AG09319 (cell line): ENCODE measurements around the gene TBATA.
"Not testable (repeated sequence)": the region's sequence is repeated elsewhere in the genome, so short reads cannot be mapped to it uniquely, and the experiment has no call there.

Source experiments
- DNase-seq: peaks from one replicate; pipeline ENCODE4 v3.0.0-alpha.2; 2010; ENCODE audit warnings: low read depth; ENCODE audit errors: extremely low read depth
- CTCF ChIP-seq: IDR thresholded peaks from 2 replicates; pipeline ENCODE4 v1.5.1; 2011; ENCODE audit warnings: low read depth, mild to moderate bottlenecking, inconsistent platforms, low read length, moderate library complexity

Gene TBATA

GRCh38 chr10:70773965-70774809 lies 11.0 kb downstream of the TBATA start:
- DNase-seq: no peak

GRCh38 chr10:70773461-70773860 lies 11.7 kb downstream of the TBATA start:
- no peak for DNase-seq
- TF ChIP-seq CTCF: no peak

More at GRCh38 chr10:70773965-70774809, 11.0 kb downstream of the TBATA start:
- no peak for TF ChIP-seq CTCF

- no peak for DNase-seq
- no peak for TF ChIP-seq CTCF
These were observed 12.6 kb downstream of the TBATA start for GRCh38 chr10:70772627-70773026.

GRCh38 chr10:70771311-70772194 lies 13.6 kb downstream of the TBATA start:
- no peak for DNase-seq
- no peak for TF ChIP-seq CTCF

- DNase-seq: not testable (repeated sequence)
These were observed 14.7 kb downstream of the TBATA start for GRCh38 chr10:70770516-70770915.

- DNase-seq: no peak
- no peak for TF ChIP-seq CTCF
These were observed 15.2 kb downstream of the TBATA start for GRCh38 chr10:70770001-70770400.

GRCh38 chr10:70769121-70769520 lies 16.1 kb downstream of the TBATA start:
- no peak for DNase-seq
- TF ChIP-seq CTCF: no peak

- DNase-seq: not testable (repeated sequence)
These were observed 17.0 kb downstream of the TBATA start for GRCh38 chr10:70768026-70768685.
